Measurements from ENCODE around the gene PIGS. TPM values are rescaled to one million over a fixed set of nuclear protein-coding genes. Genes with fewer than 3 reads are reported as not detected.

The PIGS gene
- total and polyA plus RNA-seq, 2 donors (not counting 3 experiments of a cell fraction or from before 2014, with no cell fraction given): 71.3 to 110 TPM

- H3K9me3 ChIP-seq (replicated peaks; ENCODE audit: control insufficient read depth, insufficient read depth, low read length): no peaks in the 10 kb centered on the region
- H3K27ac ChIP-seq (ENCODE audit: insufficient read depth, low read depth, low read length): no peak overlapping the region
- no peak overlapping the region for H3K4me2 ChIP-seq (ENCODE audit: insufficient read depth, low read length)
- TF ChIP-seq EZH2 (IDR thresholded peaks at IDR 0.05; ENCODE audit: borderline replicate concordance, low read depth, low read length, severe bottlenecking) (no peak), CTCF (IDR thresholded peaks at IDR 0.05; ENCODE audit: extremely low read depth in 1 of 2, insufficient read depth in 1 of 2, low read depth in 1 of 2, low read length in 2 of 2) (no peak), FOS (IDR thresholded peaks at IDR 0.05; ENCODE audit: borderline replicate concordance, insufficient read depth, low read length) (no peak)
- H3K9ac ChIP-seq (replicated peaks; ENCODE audit: extremely low read depth, insufficient read depth, low read length): no peak overlapping the region
- H3K4me3 ChIP-seq (replicated peaks in 1 of 3; ENCODE audit: insufficient read depth in 1 of 3, low read depth in 1 of 3, low read length in 3 of 3): no peak overlapping the region
- peaks cover 12% of the 10 kb centered on the region for H3K4me1 ChIP-seq (ENCODE audit: control insufficient read depth, extremely low read depth, insufficient read depth, low read length)
- ChIA-PET POLR2A (no interaction called here), CTCF (no interaction called here)
- DNase-seq (ENCODE audit: low read depth, low spot score) (no peak), FAIRE-seq (no peak)
- H3K27me3 ChIP-seq (ENCODE audit: control insufficient read depth in 2 of 2, insufficient read depth in 2 of 2, low read length in 2 of 2): no peaks in the 10 kb centered on the region
- H4K20me1 ChIP-seq (replicated peaks; ENCODE audit: control insufficient read depth, extremely low read depth, insufficient read depth, low read length): no peaks in the 10 kb centered on the region
- H2AFZ ChIP-seq (ENCODE audit: low read depth, low read length): no peak overlapping the region
- H3K79me2 ChIP-seq (ENCODE audit: control insufficient read depth, insufficient read depth, low read length): peaks cover 14% of the 10 kb centered on the region
- intact Hi-C loops (cut with micrococcal nuclease): no loop called here
- H3K9me1 ChIP-seq (replicated peaks; ENCODE audit: control insufficient read depth, extremely low read depth, insufficient read depth, low read length): no peaks in the 10 kb centered on the region
- BruUV-seq (replicated peaks): no TSS peak
- H3K36me3 ChIP-seq (ENCODE audit: control insufficient read depth in 2 of 2, extremely low read depth in 1 of 2, insufficient read depth in 2 of 2, low read length in 2 of 2): peaks cover 0 to 2% of the 10 kb centered on the region in 2 experiments
- dilution Hi-C loops (cut with MboI; ENCODE audit: extremely low pct_ligation_motif_present, low sequenced_read_pairs): no loop called here
Observed at GRCh38 chr17:28573521-28573920, 2.2 kb upstream of the PIGS start.

GRCh38 chr17:28573040-28573380 is 1.7 kb upstream of the PIGS start:
- Histone ChIP-seq H3K4me2 (ENCODE audit: insufficient read depth, low read length) (no peak overlapping the region), H3K9me3 (replicated peaks; ENCODE audit: control insufficient read depth, insufficient read depth, low read length) (no peaks in the 10 kb centered on the region), H3K27ac (ENCODE audit: insufficient read depth, low read depth, low read length) (no peak overlapping the region), H3K27me3 (ENCODE audit: control insufficient read depth in 2 of 2, insufficient read depth in 2 of 2, low read length in 2 of 2) (no peaks in the 10 kb centered on the region), H3K79me2 (ENCODE audit: control insufficient read depth, insufficient read depth, low read length) (peaks cover 14% of the 10 kb centered on the region), H4K20me1 (replicated peaks; ENCODE audit: control insufficient read depth, extremely low read depth, insufficient read depth, low read length) (no peaks in the 10 kb centered on the region), H2AFZ (ENCODE audit: low read depth, low read length) (no peak overlapping the region), H3K9me1 (replicated peaks; ENCODE audit: control insufficient read depth, extremely low read depth, insufficient read depth, low read length) (no peaks in the 10 kb centered on the region), H3K36me3 (ENCODE audit: control insufficient read depth in 2 of 2, extremely low read depth in 1 of 2, insufficient read depth in 2 of 2, low read length in 2 of 2) (no peaks in the 10 kb centered on the region), H3K4me3 (replicated peaks in 1 of 3; ENCODE audit: insufficient read depth in 1 of 3, low read depth in 1 of 3, low read length in 3 of 3) (no peak overlapping the region), H3K9ac (replicated peaks; ENCODE audit: extremely low read depth, insufficient read depth, low read length) (no peak overlapping the region), H3K4me1 (ENCODE audit: control insufficient read depth, extremely low read depth, insufficient read depth, low read length) (peaks cover 12% of the 10 kb centered on the region)
- FAIRE-seq (no peak), DNase-seq (ENCODE audit: low read depth, low spot score) (no peak)
- intact Hi-C loops (cut with micrococcal nuclease): no loop called here
- CTCF ChIA-PET: no interaction called here
- TF ChIP-seq CTCF (IDR thresholded peaks at IDR 0.05; ENCODE audit: extremely low read depth in 1 of 2, insufficient read depth in 1 of 2, low read depth in 1 of 2, low read length in 2 of 2) (no peak), MYC (IDR thresholded peaks at IDR 0.05; ENCODE audit: low read depth, low read length) (no peak), POLR2A (IDR thresholded peaks at IDR 0.05; ENCODE audit: low read depth, low read length) (no peak), POLR2AphosphoS5 (IDR thresholded peaks at IDR 0.05; ENCODE audit: insufficient read depth, low read depth, low read length) (no peak)
- POLR2A ChIA-PET: no interaction called here
- dilution Hi-C loops (cut with MboI; ENCODE audit: extremely low pct_ligation_motif_present, low sequenced_read_pairs): no loop called here
- BruUV-seq (replicated peaks): no TSS peak

Measured in endothelial cell of umbilical vein (primary cell).